Endometrial microvascular endothelial cells (primary cell): ENCODE measurements around the gene ARL5A. TPM values are rescaled to one million over a fixed set of nuclear protein-coding genes. Genes with fewer than 3 reads are reported as not detected.
"Not testable (repeated sequence)": the region's sequence is repeated elsewhere in the genome, so short reads cannot be mapped to it uniquely, and the experiment has no call there.

Experiments
- in situ Hi-C: cut with HindIII; loops from 2 replicates; pipeline ENCODE4 v1.10.0; 2017; ENCODE audit warnings: low sequenced_read_pairs, low pct_unique_long_range_greater_than_20kb; ENCODE audit errors: inconsistent ontology term
- total RNA-seq: library from RNA; depleted of rRNA; stranded (reverse); fragments of >200 nt; gene quantifications from one replicate; pipeline ENCODE4 v1.2.3, GENCODE V29; 2015; ENCODE audit errors: inconsistent ontology term

ARL5A gene, protein sequence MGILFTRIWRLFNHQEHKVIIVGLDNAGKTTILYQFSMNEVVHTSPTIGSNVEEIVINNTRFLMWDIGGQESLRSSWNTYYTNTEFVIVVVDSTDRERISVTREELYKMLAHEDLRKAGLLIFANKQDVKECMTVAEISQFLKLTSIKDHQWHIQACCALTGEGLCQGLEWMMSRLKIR
- 34.0 TPM for total RNA-seq

DNA sequence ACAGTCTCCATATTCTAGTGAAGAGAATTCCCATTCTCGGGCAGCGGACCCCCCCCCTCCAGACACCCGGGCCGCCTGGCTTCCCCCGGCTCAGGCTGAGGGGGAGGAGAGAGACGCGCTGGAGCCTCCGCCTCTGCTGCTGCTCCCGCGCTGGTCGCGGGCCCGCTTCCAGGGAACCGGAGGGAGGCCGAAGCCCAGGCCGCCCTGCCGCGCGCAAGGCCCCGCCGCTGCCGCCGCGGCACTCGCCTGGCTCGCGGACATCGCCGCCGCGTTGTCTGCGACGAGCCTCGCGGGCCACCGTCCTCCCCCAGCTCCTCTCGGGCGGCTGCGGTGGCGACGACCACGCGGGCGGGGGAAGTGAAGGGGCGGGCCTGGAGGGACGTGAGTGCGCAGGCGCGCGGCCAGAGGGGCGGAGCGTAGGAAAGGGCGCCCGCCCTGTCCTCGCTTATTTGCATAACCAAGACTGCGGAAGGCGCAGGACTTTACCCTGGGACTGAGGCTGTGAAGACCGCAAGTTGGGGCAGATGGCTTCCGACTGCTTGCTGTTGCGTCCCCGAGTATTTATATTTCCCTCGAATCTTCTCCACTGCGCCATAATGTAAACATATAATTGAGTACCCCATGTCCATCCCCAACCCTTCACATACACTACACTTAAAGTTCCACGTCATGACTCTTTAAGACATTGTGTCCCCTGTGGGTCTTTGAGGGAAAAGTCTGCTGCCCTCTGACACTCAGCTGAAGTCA, at the start of gene ARL5A:
ARL5A (minus strand) TSS at position 279 of the 747 bp plus-strand sequence; CDS start at position 34, 245 bp downstream.
- in situ Hi-C loops: no loop called here

DNA sequence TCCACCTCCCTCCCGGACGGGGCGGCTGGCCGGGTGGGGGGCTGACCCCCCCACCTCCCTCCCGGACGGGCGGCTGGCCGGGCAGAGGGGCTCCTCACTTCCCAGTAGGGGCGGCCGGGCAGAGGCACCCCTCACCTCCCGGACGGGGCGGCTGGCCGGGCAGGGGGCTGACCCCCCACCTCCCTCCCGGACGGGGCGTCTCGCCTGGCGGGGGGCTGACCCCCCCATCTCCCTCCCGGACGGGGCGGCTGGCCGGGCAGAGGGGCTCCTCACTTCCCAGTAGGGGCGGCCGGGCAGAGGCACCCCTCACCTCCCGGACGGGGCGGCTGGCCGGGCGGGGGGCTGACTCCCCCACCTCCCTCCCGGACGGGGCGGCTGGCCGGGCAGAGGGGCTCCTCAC, 47.4 kb upstream of the ARL5A start:
- in situ Hi-C loops: not testable (repeated sequence)

DNA sequence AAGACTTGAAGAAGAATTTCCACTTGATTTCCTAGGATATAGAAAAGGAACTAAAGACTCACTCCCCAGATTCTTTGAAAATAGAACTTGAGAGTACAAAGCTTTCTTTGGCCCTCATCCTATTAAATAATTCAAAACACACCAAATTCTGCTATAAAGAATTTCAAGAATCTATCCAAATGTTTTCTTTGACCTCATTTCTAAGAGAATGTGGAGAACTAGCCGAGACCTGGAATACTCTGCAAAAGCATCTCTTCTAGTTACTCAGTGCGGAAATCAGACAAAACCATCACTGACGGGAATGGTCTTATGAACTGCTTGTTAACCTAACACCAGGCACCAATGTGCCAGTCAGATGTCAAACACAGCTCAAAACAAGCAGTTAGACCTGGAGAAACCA, 44.2 kb upstream of the ARL5A start:
- in situ Hi-C loops: no loop called here

DNA sequence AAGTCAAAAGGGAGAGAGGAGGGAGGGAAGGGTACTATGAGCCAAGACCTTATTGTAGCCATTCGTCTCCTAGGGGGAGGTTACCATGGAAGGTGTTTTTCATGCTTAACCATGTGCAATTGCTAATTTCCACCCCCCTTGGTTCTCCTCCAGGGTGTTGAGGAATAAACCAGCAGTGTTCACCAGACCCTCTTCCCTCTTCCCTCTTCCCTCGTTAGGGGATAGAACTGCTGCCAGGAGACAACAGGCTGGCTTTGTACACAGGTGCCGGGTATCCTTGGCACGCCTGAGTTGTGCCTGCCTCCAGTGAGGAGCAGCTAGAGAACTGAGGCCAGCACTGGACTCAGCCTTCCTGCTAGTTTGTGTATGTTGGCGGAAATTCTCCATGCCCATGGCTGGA, 41.1 kb upstream of the ARL5A start:
- in situ Hi-C loops: no loop called here

DNA sequence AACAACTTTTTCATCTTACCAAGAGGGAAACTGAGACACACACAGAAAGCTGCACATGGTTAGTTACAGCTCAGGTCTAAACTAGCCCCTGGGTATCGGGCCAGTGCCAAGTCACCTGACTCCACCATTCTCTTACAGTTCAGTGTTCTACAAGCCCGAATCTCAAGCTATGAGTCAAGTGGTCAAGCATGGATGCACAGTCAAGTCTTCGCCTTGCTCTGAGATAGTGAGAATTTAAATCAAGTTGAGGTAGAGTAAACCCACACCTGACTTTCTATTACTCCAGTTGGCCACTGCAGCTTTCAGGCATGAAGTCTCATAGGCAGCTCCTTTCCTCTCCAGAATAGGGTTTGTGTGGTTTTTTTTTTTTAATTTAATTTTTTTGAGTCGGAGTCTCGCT, 34.5 kb upstream of the ARL5A start:
- in situ Hi-C loops: no loop called here

DNA sequence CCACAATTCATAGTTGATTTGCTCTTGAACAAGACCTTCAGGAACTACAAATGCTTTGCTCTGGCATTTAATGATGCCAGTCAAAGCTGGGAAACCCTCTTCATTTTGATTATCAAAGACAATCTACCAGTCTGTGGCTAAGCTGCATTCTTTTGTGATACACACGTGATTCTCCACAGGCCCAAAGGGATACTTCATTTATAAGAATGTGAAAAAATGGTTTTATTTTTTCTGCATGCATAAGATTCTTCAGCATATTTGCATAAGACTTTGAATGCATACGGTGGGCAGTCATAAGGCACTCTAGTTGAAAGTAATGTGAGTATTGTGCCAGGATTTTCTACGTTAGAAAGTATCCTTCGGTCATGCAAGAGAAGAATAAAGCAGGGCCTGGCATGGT, 33.0 kb upstream of the ARL5A start:
- in situ Hi-C loops: no loop called here

DNA sequence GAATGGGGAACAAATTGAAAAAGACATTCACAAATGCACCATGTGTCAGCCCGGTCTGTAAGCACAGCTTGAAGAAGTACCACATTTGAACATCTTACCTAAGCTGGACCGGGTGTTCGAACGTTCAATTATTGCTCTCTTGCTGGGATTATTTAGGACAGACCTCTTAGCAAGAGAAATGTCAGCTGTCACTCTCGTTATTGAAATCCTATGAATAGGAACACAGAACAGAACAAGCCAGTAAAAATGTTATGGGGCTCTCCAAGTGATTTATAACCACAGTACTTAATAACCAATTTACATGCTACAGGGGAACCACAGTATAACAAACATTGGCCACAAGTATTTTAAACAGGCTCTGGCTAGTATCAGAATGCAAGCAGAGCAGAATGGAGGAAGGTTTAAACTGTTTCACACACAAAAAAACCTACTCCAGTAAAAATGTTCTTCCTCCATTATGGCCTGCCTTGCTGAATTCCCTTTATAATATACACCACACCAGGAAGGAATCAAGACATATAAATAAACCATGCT, 32.5 kb upstream of the ARL5A start:
- in situ Hi-C loops: no loop called here

DNA sequence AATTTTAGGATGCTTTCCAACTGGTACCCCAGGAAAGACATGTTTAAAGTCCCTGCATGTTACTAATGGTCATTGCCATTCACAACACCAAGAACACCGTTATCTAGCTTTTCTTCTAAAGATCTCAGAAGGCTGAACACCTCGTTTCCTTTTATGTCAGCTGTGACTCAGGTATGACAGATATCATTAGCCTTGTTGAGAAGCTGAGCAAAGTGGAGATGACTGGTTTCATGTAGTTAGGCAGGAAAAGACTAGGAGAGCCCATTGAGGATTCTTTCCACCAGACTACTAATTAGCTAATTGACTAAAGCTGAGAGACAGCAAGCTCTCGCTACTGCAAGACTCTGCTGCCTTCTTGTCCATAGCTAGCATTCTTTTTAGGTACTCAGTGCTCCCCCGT, 32.0 kb upstream of the ARL5A start:
- in situ Hi-C loops: no loop called here

DNA sequence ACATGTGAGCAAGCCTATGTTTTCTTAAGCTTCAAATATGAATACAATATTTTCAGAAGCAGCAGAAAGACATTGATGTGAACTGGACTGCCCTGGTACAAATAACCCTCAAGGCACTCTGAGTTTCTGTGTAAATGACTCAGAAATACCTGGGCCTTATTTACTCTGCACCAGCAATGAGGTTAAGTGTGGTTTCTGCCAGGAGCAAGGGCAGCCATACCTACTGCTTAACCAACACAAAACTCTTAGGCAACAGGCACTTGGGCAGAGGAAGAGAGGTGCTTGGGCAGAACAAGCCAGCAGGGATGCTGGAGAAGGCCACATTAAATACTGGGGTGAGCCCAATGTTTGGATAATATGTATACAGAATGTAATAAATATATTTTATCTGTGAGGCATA, 29.4 kb upstream of the ARL5A start:
- in situ Hi-C loops: no loop called here

DNA sequence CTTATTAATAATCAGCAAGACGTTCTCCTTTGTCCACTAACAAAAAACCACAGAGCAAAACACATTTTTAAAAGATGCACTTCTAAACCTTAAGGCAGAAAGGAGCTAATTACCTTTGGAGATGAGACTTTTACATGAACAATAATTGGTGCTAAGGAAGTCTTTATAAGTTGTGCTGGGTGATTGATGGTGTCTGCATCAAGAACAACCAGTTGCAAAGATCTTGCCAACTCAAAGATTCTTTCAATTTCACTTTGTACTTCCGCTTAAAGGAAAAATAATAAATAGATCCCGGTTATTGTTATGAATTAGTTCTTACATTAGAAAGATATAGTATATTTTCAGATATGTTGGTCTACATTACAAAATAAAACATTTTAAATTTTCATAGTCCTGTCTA, 26.9 kb upstream of the ARL5A start:
- in situ Hi-C loops: no loop called here

DNA sequence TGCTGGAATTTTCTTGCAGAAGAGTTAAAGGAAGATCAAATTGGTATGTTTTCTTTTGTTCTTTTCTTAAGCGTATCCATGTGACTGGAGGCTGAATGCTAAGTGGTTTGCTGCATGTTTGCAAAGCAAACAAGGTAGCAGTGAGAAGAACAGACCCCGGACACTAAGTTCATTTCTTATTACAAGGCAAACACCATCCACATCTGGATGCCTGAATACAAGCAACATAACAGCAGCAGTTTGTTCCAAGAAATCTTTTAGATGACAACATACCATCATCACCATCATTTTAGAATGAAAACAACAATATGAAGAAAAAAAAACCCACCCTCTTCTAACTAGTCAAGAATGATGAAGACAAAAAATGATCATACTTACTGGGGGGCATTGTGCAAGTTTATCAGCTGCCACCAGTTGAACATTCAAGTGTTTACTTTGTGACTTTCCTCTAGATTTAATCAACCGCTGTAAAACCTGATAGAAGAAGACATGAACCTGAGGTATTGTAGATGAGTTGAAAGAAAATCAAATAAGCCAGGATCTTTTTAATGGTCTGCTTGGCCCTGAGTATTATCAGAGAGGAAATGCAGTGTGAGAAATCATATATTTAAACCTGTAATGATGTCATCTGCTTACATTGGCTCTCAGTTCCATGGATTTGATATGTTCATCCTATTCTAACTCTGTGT, 25.0 kb upstream of the ARL5A start:
- in situ Hi-C loops: no loop called here

DNA sequence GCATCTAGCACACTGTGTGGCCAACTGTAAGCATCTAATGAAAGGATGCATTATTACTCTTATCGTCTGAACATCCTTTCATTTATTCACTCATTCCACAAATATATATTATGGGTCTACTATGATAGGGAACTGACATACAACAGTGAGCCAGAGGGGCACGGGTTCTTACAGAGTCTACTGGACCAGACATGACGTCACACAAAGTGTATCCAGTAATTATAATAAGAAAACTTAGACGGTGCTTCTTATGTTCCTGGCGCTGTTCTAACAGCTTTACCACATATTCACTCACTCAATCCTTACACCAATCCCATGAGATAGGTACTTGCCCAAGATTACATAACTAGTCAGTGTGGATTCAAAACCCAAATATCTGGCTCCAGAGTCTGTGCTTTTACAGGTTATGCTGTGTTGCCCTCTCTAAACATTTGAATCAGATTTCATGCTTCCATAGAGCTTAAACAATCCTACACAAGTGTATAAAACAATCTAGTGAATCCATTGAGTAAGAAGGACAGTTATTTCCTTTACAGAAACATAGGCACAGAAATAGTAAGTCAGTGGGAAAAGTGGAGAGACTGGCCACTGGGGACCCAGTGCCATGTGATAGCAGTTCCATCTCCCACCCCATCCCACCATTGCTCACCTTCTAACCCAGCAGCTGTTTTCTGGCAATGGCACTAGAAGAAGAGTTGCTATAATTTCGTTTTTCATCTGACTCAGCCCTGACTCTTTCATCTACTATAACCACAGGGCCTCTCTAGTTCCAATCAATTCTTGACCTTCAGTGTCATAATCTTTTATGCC, 24.2 kb upstream of the ARL5A start:
- in situ Hi-C loops: no loop called here

DNA sequence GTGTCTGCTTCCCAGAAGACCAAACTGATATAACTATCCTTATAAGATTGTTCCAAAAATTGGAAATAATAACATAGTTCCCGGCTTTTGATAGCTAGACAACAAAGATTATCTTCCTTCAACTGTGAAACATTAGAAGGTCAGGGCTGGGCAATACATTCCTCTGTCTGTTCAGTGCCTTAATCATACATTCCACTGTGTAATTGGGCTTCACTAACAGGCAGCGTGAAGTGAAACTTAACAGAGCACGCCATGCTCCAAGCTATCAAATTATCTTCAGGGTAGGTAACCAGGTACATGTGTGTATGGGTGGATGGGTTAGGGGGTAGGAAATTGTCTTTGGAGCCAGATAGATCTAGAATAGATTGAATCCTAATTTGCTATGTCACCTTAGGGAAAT, 23.5 kb upstream of the ARL5A start:
- in situ Hi-C loops: no loop called here

DNA sequence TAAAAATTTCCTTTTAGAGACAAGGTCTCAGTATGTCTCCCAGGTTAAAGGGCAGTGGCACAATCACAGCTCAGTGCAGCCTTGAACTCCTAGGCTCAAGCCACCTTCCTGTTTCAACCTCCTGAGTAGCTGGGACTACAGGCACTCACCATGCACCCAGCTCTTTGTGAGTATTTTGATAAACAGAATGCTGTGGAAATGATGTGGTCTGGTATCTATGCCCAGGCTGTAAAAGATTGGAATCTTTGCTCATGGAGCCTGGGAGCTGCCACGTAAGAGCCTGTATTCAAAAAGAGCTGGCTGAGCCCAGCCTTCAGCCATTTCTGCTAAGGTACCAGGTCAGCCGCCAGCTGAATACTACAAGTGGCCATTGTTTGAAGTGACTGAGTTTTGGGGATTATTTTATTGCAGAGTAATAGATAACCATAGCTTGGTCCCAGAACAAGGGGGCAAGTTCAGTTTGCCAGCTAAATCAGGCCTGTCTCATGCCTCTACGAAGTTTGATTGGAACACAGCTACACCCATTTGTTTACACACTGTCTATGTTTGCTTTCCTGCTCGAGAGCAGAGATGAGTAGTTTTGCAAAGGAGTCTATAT, 21.3 kb upstream of the ARL5A start:
- in situ Hi-C loops: no loop called here

DNA sequence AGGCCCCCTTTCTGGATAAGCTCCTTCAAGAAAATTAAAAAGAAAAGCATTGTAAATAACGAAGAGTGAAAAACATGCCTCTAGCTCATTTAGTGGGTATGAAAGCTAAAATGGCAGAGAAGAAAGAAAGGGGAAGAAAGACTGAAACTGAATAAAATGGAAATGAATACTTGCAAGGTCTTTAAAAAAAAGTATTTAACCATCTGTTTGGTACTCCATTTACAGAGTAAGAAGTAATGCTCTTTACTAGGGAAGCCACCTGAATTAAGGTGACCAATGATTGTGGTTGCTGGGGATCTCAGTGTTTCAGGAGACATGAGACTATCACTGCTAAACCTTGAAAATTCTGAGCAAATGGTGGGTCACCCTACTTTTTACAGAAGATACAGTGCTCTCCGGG, 17.7 kb upstream of the ARL5A start:
- in situ Hi-C loops: no loop called here

DNA sequence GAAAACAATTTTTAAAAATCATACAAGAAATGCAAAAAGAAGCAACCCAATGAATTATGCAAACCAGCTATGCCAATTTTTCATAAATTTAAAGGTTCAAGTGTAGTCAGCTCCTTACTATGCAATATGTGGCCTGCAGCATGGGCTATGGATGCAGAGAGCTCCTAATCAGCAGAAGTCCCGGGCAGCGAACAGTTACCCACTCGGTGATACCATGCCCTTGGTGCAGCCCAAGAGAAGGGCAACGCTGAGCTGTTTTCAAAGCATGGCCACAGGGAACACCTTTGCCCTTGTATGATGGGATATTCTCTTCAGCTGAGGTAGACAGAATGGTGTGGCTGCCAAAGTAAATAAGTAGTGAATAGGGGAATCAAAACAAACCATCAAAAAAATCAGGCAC, 17.3 kb upstream of the ARL5A start:
- in situ Hi-C loops: no loop called here

DNA sequence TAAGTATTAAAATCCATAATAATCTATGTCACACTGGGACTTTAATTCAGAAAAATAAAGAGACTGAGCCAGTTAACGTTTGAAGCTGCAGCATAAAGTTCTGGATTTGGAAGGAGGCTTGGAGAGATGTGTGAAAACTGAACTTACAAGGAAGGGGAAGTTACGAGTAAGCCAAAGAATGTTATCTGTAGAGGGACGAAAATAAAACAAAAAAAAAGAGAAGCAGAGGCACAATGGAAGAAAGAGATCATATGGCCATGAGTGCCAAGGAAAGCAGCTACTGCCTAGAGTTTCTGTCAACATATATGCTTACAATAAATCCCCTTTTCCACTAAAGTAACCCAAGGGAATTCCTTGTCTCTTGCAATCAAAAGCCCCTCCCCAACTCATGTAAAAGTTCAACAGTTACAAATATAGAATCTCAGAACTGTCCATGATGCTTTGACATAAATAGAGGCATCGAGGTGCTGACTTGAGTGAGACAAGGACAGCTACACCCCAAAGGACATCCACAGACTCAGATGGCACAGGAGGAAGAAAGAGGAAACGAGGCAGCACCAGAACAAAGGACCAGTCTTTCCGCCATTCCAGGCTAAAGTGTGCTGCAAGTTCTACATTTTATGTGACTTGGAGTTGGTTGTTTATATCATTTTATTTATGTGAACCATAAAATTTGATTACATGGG, 16.1 kb upstream of the ARL5A start:
- in situ Hi-C loops: no loop called here

DNA sequence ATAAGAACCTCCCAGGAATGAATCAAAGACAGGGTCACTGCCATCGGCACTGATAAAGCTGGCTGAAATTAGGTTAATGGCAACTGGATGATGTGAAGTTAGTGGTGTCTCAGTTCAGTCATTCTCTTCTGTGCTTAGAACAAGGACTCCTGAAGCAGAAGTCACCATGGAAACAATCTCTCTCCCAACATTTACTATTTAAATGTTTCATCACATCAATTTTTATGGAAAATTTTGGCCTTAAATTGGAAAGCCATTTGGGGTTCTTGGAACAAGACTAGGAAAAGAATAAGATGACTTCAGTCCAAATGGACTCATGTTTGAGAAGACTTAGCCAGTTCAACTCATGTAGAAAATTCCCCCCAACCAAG, 15.5 kb upstream of the ARL5A start:
- in situ Hi-C loops: no loop called here
